ENCODE results near the gene EWSR1.

The EWSR1 gene

DNA sequence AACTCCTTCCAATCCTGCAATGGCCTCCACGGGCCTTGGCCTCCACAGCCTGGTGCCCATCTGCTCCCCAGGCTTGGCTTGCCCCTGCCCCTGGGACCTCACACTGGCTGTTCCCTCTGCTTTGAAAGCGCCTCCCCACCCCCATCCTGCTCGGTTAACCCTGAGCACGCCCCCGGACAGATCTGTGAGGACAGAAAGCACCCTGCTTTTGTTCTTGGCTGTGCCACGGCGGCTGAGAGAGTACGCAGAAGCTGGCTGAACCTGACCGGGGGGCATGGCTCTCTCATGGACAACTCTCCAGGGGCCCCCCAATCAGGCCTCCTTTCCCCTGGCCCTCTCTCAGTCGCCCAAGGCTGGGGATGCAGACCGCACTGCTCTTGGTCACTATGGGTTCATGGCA is 67.6 kb downstream of the EWSR1 start:
- TF ChIP-seq, protein P1, sequence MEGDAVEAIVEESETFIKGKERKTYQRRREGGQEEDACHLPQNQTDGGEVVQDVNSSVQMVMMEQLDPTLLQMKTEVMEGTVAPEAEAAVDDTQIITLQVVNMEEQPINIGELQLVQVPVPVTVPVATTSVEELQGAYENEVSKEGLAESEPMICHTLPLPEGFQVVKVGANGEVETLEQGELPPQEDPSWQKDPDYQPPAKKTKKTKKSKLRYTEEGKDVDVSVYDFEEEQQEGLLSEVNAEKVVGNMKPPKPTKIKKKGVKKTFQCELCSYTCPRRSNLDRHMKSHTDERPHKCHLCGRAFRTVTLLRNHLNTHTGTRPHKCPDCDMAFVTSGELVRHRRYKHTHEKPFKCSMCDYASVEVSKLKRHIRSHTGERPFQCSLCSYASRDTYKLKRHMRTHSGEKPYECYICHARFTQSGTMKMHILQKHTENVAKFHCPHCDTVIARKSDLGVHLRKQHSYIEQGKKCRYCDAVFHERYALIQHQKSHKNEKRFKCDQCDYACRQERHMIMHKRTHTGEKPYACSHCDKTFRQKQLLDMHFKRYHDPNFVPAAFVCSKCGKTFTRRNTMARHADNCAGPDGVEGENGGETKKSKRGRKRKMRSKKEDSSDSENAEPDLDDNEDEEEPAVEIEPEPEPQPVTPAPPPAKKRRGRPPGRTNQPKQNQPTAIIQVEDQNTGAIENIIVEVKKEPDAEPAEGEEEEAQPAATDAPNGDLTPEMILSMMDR (IDR thresholded peaks at IDR 0.05; ENCODE audit: low read depth, low read length, missing control alignments), result no peak
- DNase-seq (ENCODE audit: low read depth), result no peak
- H3K4me3 ChIP-seq (ENCODE audit: low read depth, low read length), result no peak overlapping the region
- in situ Hi-C loops (cut with HindIII; ENCODE audit: low sequenced_read_pairs), result no loop called here

DNA sequence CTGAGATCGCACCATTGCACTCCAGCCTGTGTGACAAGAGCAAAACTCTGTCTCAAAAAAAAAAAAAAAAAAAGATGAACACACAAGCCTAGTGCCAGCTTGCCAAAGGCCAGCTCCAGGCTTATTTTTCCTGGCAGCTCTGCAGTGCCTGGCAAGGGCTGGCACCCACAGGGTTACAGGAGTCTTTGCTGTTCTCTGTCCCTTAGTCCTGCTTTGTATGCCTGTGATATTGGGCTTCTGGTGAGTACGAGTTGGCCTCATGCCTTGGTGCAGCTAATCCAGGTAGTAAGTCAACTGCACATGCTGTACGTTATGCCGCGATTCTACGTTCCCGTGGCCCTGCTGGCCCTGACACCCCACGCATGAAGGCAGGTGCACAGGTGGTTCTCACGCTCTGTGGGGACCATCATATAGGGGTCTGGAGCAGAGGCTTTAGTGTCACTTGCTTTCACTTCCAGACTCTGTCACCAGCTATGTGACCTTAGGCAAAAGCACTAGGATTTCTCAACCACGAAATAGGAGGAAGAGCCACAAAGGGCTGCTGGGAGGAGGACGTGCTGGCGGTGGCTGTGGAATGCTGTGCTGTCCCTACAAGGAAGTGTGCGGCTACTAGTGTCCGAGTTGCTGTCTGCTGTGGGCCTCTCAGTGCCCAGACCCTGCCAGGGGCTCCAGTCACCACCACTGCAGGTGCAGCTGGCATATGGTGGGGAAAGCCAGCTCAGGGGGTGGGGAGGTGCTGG is 68.9 kb downstream of the EWSR1 start:
- DNase-seq (ENCODE audit: low read depth), result no peak
- in situ Hi-C loops (cut with HindIII; ENCODE audit: low sequenced_read_pairs), result no loop called here
- H3K4me3 ChIP-seq (ENCODE audit: low read depth, low read length), result no peak overlapping the region
- TF ChIP-seq, protein P1 (IDR thresholded peaks at IDR 0.05; ENCODE audit: low read depth, low read length, missing control alignments), result no peak

DNA sequence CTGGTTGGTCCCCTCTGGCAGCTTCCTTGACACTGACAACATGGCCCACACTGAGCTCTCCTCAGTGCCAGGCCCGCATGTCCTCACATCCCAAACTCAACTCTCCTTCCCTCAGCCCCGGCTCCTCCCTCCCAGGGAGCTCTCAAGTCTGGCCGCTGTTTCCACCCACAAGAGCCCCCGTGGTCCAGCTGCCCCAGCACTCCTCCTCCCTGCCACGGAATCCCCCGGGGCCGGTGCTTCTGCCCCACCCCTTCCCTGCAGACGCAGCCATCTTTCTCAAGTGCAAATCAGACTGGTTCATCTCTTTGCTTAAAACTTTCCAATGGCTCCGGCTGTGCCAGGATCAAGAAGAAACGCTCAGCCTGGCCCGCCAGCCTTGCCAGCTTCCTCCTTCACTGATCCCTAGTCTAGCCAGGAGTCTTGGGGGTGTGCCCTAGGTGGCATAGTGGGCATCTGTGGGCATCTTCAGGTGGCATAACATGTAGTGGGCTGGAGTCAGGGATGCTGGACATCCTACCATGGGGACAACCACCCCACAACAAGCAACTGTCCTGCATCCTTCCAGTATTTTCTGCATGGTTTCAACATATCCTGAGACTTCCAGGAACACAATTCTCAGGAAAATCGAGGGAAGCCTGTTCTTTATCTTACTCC is 69.7 kb downstream of the EWSR1 start:
- in situ Hi-C loops (cut with HindIII; ENCODE audit: low sequenced_read_pairs), result no loop called here
- TF ChIP-seq, protein P1 (IDR thresholded peaks at IDR 0.05; ENCODE audit: low read depth, low read length, missing control alignments), result no peak
- H3K4me3 ChIP-seq (ENCODE audit: low read depth, low read length), result no peak overlapping the region
- no peak for DNase-seq (ENCODE audit: low read depth)

DNA sequence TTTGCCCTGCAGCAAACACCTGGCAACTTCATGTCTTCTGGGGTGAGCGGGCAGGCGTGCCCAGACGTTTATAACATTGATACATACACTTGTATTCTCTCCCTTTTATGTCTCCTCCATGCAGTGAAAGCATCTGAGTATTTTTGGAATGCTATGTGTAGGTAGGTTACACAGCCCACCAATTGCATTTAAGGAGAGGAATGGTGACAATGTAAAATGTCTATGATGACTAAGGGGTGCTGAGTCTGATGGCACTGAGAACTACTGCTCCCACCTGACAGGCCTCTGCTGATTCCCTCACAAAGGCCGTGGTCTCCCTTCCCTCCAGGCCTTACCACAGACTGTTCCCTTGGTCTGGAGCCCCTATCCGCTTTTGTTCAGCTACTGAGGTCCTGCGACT is 70.3 kb downstream of the EWSR1 start:
- TF ChIP-seq, protein P1 (IDR thresholded peaks at IDR 0.05; ENCODE audit: low read depth, low read length, missing control alignments), result no peak
- DNase-seq (ENCODE audit: low read depth), result no peak
- no peak overlapping the region for H3K4me3 ChIP-seq (ENCODE audit: low read depth, low read length)
- in situ Hi-C loops (cut with HindIII; ENCODE audit: low sequenced_read_pairs), result no loop called here

DNA sequence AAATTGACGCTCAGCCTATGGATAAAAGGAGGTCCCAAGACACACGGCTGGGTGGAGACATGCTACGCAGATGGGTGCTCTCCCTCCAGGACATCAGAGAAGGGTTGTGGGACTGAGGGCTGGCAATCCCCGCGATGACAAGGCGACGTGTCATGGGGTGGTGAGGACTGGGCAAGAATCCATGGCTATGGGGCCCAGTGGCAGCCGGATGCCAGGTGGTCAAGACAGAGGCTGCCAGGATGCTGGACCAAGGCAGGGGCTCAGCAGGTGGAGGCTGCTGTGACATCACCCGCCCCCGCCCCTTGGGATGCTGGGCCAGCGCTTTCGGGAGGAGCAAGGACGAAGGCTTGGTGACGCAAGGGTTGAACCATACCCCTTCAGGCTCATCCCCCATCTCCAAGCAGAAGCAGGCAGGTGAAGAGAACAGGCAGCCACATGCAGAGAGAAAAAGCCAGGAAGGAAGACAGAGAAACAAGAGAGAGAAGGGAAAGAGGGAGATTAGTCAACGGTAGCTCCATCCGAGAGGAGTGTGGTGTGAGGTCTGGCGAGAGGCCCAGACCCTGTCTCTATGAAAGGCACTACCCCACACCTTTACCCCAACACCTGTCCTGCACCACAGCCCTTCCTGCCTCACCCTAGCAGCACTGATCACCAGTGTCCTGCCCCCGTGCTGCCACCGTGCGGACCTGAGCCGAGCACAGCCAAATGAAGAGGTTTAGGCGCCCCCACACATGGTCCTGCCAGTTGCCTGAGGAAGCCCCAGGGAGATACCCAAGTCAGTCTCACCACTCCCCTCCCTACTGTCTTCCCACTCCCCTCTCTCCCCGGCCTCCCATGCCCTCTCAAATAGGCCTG is 71.5 kb downstream of the EWSR1 start:
- H3K4me3 ChIP-seq (ENCODE audit: low read depth, low read length), result no peak overlapping the region
- in situ Hi-C loops (cut with HindIII; ENCODE audit: low sequenced_read_pairs), result no loop called here
- no peak for DNase-seq (ENCODE audit: low read depth)
- TF ChIP-seq, protein P1 (IDR thresholded peaks at IDR 0.05; ENCODE audit: low read depth, low read length, missing control alignments), result no peak

DNA sequence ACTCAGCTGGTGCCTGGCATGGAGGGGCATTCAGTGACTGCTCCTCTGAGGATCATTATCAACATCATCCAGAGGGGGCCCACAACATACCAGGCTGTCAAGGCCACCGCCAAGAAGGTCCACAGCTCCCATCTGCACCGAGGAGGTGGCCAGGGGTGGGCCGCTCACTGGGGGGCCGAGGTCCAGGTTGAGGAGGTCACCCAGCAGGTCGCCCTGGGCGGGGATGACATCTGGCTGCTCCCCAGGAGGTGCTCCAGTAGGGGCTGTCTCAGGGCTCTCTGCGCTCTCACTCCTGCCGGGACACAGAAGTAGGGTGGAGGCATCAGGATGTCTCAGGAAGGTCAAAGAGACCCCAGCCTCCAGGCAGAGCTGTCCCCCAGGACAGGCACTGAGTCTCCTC is 72.5 kb downstream of the EWSR1 start:
- DNase-seq (ENCODE audit: low read depth), result no peak
- TF ChIP-seq, protein P1 (IDR thresholded peaks at IDR 0.05; ENCODE audit: low read depth, low read length, missing control alignments), result no peak
- in situ Hi-C loops (cut with HindIII; ENCODE audit: low sequenced_read_pairs), result no loop called here
- no peak overlapping the region for H3K4me3 ChIP-seq (ENCODE audit: low read depth, low read length)

Data from astrocyte of the cerebellum (primary cell).